ENCODE data around the gene DKC1.

- TF ChIP-seq ZNF274 (IDR thresholded peaks at IDR 0.05; ENCODE audit: low read depth, low read length) (no peak), YY1 (IDR thresholded peaks at IDR 0.05; ENCODE audit: insufficient read depth, insufficient read length) (no peak)
Observed at GRCh38 chrX:154819771-154820341, 57.2 kb downstream of the DKC1 start.
